COLO668 (cell line): ENCODE results near the gene IFI27.
"Not testable (repeated sequence)": the region's sequence is repeated elsewhere in the genome, so short reads cannot be mapped to it uniquely, and the experiment has no call there.

ENCODE experiments used
- DNase-seq: peaks from one replicate; lab custom pipeline; 2025; ENCODE audit not compliant: unreplicated experiment; lab: John Stamatoyannopoulos, UW

IFI27 gene

GRCh38 chr14:94110552-94111181, at the start of gene IFI27:
Gene IFI27 (plus strand): TSS chr14:94110736.
- no peak for DNase-seq

- DNase-seq: no peak
Observed at GRCh38 chr14:94062344-94062940, 48.1 kb upstream of the IFI27 start.

- peak; percentile 48 for DNase-seq
Observed at GRCh38 chr14:94066089-94066676, 44.4 kb upstream of the IFI27 start.

- DNase-seq: not testable (repeated sequence)
Observed at GRCh38 chr14:94072076-94072475, 38.5 kb upstream of the IFI27 start.

GRCh38 chr14:94074534-94074933, 36.0 kb upstream of the IFI27 start:
- DNase-seq: no peak

- no peak for DNase-seq
Observed at GRCh38 chr14:94075008-94075407, 35.5 kb upstream of the IFI27 start.

- DNase-seq: no peak
Observed at GRCh38 chr14:94077111-94077821, 33.3 kb upstream of the IFI27 start.

- DNase-seq: no peak
Observed at GRCh38 chr14:94077823-94078222, 32.7 kb upstream of the IFI27 start.

GRCh38 chr14:94079891-94080620, 30.5 kb upstream of the IFI27 start:
- no peak for DNase-seq

- DNase-seq: peak; percentile 97
Observed at GRCh38 chr14:94080621-94081385, 29.7 kb upstream of the IFI27 start, which contains the start of the genes DDX24 and IFI27L1. Gene DDX24 (minus strand): TSS chr14:94081202. CDS start chr14:94079742, 1,460 bp downstream. Gene IFI27L1 (plus strand): TSS chr14:94081310. CDS start chr14:94096938, 15,628 bp downstream.

GRCh38 chr14:94081386-94081820, 29.1 kb upstream of the IFI27 start:
- no peak for DNase-seq

- no peak for DNase-seq
Observed at GRCh38 chr14:94087891-94088290, 22.6 kb upstream of the IFI27 start.

- no peak for DNase-seq
Observed at GRCh38 chr14:94088516-94088915, 22.0 kb upstream of the IFI27 start.

- DNase-seq: no peak
Observed at GRCh38 chr14:94089479-94089878, 21.1 kb upstream of the IFI27 start.

GRCh38 chr14:94093418-94093817, 17.1 kb upstream of the IFI27 start:
- no peak for DNase-seq

GRCh38 chr14:94097091-94097490, 13.4 kb upstream of the IFI27 start:
- DNase-seq: no peak

- DNase-seq: no peak
Observed at GRCh38 chr14:94098326-94098992, 12.1 kb upstream of the IFI27 start.

- DNase-seq: no peak
Observed at GRCh38 chr14:94099006-94099405, 11.5 kb upstream of the IFI27 start.

- no peak for DNase-seq
Observed at GRCh38 chr14:94100847-94101246, 9.7 kb upstream of the IFI27 start.

GRCh38 chr14:94101748-94102147, 8.8 kb upstream of the IFI27 start:
- DNase-seq: no peak
